Body of pancreas (tissue), 4 donors: ENCODE results near the gene USP31.

Experiments used
- POLR2A ChIP-seq, 3 donors: fragments of 450-650 bp; IDR thresholded peaks; one replicate each; pipeline ENCODE4 v1.6.1; 2016; ENCODE audit warnings: antibody characterized with exemption in 3 of 3, mild to moderate bottlenecking in 2 of 3
- TF ChIP-seq, protein P1 (sequence below), 7 experiments: fragments of 450-650 bp in 4 of 7; fragments of 200-600 bp in 3 of 7; sonication (generic) in 3 of 7; IDR thresholded peaks; one replicate each; pipeline ENCODE4 v1.5.1; 2016 to 2019; ENCODE audit warnings: antibody characterized with exemption in 7 of 7

DNA sequence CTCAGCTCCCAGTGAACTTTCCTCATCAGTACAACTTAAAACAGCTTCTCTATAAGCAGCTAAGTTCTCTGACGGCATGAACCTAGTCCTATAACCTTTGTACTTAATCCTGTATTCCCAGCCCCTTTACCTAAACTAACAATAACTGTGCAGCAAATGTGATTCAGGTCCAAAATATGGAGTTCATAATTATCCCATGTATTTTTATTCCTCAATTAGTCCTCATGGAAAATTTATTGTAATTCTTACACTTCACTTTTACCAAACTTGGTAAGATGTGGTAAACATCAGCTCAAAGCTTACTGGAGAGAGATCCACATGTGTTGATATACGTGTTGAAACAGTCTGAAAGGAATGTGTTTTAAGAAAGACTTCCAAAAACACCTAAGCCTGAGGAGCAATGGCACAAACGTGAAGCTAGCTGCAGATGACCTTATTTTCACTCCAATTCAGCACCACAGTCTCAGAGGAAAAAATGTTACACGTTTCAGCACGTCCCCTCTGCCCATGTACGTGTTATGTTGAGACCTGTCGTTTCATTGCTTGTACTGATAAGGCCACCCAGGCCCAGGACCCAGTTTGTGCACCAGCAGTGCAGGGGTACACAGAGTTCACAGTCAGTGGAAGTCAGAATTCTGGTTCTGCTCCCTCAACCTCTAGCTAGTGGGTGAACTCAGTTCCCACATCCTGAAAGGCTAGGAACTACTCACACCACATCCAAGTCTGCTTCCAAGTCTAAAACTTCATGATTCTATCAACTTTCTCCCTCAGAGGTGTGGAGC is 7.1 kb downstream of the USP31 start:
- TF ChIP-seq, protein P1, sequence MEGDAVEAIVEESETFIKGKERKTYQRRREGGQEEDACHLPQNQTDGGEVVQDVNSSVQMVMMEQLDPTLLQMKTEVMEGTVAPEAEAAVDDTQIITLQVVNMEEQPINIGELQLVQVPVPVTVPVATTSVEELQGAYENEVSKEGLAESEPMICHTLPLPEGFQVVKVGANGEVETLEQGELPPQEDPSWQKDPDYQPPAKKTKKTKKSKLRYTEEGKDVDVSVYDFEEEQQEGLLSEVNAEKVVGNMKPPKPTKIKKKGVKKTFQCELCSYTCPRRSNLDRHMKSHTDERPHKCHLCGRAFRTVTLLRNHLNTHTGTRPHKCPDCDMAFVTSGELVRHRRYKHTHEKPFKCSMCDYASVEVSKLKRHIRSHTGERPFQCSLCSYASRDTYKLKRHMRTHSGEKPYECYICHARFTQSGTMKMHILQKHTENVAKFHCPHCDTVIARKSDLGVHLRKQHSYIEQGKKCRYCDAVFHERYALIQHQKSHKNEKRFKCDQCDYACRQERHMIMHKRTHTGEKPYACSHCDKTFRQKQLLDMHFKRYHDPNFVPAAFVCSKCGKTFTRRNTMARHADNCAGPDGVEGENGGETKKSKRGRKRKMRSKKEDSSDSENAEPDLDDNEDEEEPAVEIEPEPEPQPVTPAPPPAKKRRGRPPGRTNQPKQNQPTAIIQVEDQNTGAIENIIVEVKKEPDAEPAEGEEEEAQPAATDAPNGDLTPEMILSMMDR (IDR thresholded peaks at IDR 0.05): no peak
- no peak for TF ChIP-seq POLR2A (IDR thresholded peaks at IDR 0.05)
